Testis (tissue), 3 donors: ENCODE results near the gene STARD13. TPM values are rescaled to one million over a fixed set of nuclear protein-coding genes. Genes with fewer than 3 reads are reported as not detected.
A peak's percentile ranks its signal among the peaks of the same experiment; 100 is the strongest.

Source experiments
- DNase-seq: peaks from one replicate; pipeline ENCODE4 v3.0.0-alpha.2; 2019
- H3K27ac ChIP-seq, 2 donors: fragments of 200-600 bp; sonication (generic); one replicate each; pipeline ENCODE4 v1.5.1; 2019
- H3K27me3 ChIP-seq: fragments of 200-600 bp; sonication (generic); one replicate; pipeline ENCODE4 v1.5.1; 2019
- H3K36me3 ChIP-seq: fragments of 200-600 bp; sonication (generic); one replicate; pipeline ENCODE4 v1.5.1; 2017; ENCODE audit warnings: low read depth; ENCODE audit errors: missing control alignments
- H3K4me1 ChIP-seq: fragments of 200-600 bp; sonication (generic); one replicate; pipeline ENCODE4 v1.5.1; 2019
- H3K4me3 ChIP-seq, 2 donors: fragments of 200-600 bp; sonication (generic); one replicate each; pipeline ENCODE4 v1.5.1; 2017 to 2019
- H3K9me3 ChIP-seq: fragments of 200-600 bp; sonication (generic); one replicate; pipeline ENCODE4 v1.5.1; 2017
- CTCF ChIP-seq, 3 experiments: fragments of 450-650 bp in 2 of 3; fragments of 200-600 bp in 1 of 3; sonication (generic) in 1 of 3; IDR thresholded peaks; one replicate each; pipeline ENCODE4 v1.5.1; 2016 to 2019; ENCODE audit warnings: antibody characterized with exemption in 3 of 3, mild to moderate bottlenecking in 2 of 3, moderate library complexity in 1 of 3
- POLR2A ChIP-seq: fragments of 450-650 bp; IDR thresholded peaks from one replicate; pipeline ENCODE4 v1.6.1; 2017; ENCODE audit warnings: antibody characterized with exemption, mild to moderate bottlenecking, moderate library complexity
- WGBS, 2 donors: methylation state at CpG; one replicate each; pipeline ENCODE4 v1.1.5; 2018; 5-methylcytosine and 5-hydroxymethylcytosine counted together
- intact Hi-C: fragments of 100-400 bp; cut with DNase I; formaldehyde crosslinking; loops from one replicate; pipeline ENCODE4 v1.15.1; 2023; ENCODE audit warnings: low total_unique reads
- polyA plus RNA-seq: library from polyadenylated mRNA; stranded (reverse); fragments of 350-450 nt; fragmentation: Illumina TruSeq; extraction: RNeasy Lipid Tissue Mini Kit (QIAGEN cat#74804); gene quantifications from one replicate; pipeline ENCODE4 v1.2.3, GENCODE V29; 2014; ENCODE audit warnings: low read depth, low replicate concordance; ENCODE audit not compliant: insufficient read depth
- total RNA-seq, 2 donors: library from RNA; depleted of rRNA; stranded (reverse); fragments of >200 nt; gene quantifications; one replicate each; pipeline ENCODE4 v1.2.3, GENCODE V29; 2016

The STARD13 gene
- total and polyA plus RNA-seq, 3 donors from 2014 or later, result 7.2 to 33.7 (median 24.4) TPM

- no peak for TF ChIP-seq POLR2A
- no peak for TF ChIP-seq CTCF (IDR thresholded peaks at IDR 0.05)
- Histone ChIP-seq H3K27me3 (no peaks in the 10 kb centered on the region), H3K9me3 (no peaks in the 10 kb centered on the region), H3K36me3 (no peaks in the 10 kb centered on the region), H3K4me3 (no peak overlapping the region), H3K4me1 (peaks cover 25% of the 10 kb centered on the region), H3K27ac (no peak overlapping the region)
- no peak for DNase-seq
- WGBS, 2 donors, result 73 to 83% methylated on average over 6 of the region's 6 CpGs
- intact Hi-C loops, result no loop called here
Observed at GRCh38 chr13:33189470-33189869, 96.1 kb downstream of the STARD13 start.

GRCh38 chr13:33188093-33188882 is 97.3 kb downstream of the STARD13 start:
- Histone ChIP-seq H3K27ac (peak overlapping the region in 1 of 2 donors; percentile 2), H3K9me3 (no peaks in the 10 kb centered on the region), H3K36me3 (no peaks in the 10 kb centered on the region), H3K27me3 (no peaks in the 10 kb centered on the region), H3K4me3 (no peak overlapping the region), H3K4me1 (peaks cover 21% of the 10 kb centered on the region)
- no peak for DNase-seq
- TF ChIP-seq CTCF (IDR thresholded peaks at IDR 0.05), result no peak
- TF ChIP-seq POLR2A, result no peak
- WGBS, 2 donors, result 46 to 54% methylated on average over 4 of the region's 4 CpGs
- intact Hi-C loops, result no loop called here

GRCh38 chr13:33186861-33187291 is 98.7 kb downstream of the STARD13 start:
- H3K27me3 ChIP-seq, result no peaks in the 10 kb centered on the region

GRCh38 chr13:33185853-33186252 is 99.7 kb downstream of the STARD13 start:
- intact Hi-C loops, result no loop called here
- H3K27me3 ChIP-seq, result no peaks in the 10 kb centered on the region
- peaks cover 21% of the 10 kb centered on the region for H3K4me1 ChIP-seq
- no peaks in the 10 kb centered on the region for H3K36me3 ChIP-seq
- WGBS, 2 donors, result 44 to 59% methylated on average over 6 of the region's 6 CpGs
- peak overlapping the region in 1 of 2 donors; percentile 58 for H3K27ac ChIP-seq
- TF ChIP-seq CTCF (IDR thresholded peaks at IDR 0.05), result no peak
- TF ChIP-seq POLR2A, result no peak
- no peak overlapping the region for H3K4me3 ChIP-seq
- DNase-seq, result no peak
- no peaks in the 10 kb centered on the region for H3K9me3 ChIP-seq

More at GRCh38 chr13:33186861-33187291, 98.7 kb downstream of the STARD13 start:
- H3K4me3 ChIP-seq, result no peak overlapping the region
- TF ChIP-seq CTCF (IDR thresholded peaks at IDR 0.05) (no peak), POLR2A (no peak)
- H3K9me3 ChIP-seq, result no peaks in the 10 kb centered on the region
- DNase-seq, result no peak
- WGBS, 2 donors, result 44 to 45% methylated on average over 8 of the region's 8 CpGs
- intact Hi-C loops, result no loop called here
- peak overlapping the region; percentile 13 to 58 for H3K27ac ChIP-seq
- H3K4me1 ChIP-seq, result peaks cover 21% of the 10 kb centered on the region
- H3K36me3 ChIP-seq, result no peaks in the 10 kb centered on the region

GRCh38 chr13:33184530-33184929 is 101.0 kb downstream of the STARD13 start:
- TF ChIP-seq CTCF (IDR thresholded peaks at IDR 0.05), result no peak
- no peak for TF ChIP-seq POLR2A
- Histone ChIP-seq H3K27me3 (no peaks in the 10 kb centered on the region), H3K9me3 (no peaks in the 10 kb centered on the region), H3K27ac (no peak overlapping the region), H3K4me3 (no peak overlapping the region), H3K4me1 (peaks cover 17% of the 10 kb centered on the region), H3K36me3 (no peaks in the 10 kb centered on the region)
- no peak for DNase-seq
- intact Hi-C loops, result no loop called here
- WGBS, 2 donors, result 82 to 94% methylated on average over 2 of the region's 2 CpGs
